ENCODE data around the gene DOHH. TPM values are rescaled to one million over a fixed set of nuclear protein-coding genes. Genes with fewer than 3 reads are reported as not detected.

The DOHH gene
- polyA plus RNA-seq, 1 donor (not counting 4 experiments of a cell fraction or from before 2014, with no cell fraction given), result 4.2 TPM

DNA sequence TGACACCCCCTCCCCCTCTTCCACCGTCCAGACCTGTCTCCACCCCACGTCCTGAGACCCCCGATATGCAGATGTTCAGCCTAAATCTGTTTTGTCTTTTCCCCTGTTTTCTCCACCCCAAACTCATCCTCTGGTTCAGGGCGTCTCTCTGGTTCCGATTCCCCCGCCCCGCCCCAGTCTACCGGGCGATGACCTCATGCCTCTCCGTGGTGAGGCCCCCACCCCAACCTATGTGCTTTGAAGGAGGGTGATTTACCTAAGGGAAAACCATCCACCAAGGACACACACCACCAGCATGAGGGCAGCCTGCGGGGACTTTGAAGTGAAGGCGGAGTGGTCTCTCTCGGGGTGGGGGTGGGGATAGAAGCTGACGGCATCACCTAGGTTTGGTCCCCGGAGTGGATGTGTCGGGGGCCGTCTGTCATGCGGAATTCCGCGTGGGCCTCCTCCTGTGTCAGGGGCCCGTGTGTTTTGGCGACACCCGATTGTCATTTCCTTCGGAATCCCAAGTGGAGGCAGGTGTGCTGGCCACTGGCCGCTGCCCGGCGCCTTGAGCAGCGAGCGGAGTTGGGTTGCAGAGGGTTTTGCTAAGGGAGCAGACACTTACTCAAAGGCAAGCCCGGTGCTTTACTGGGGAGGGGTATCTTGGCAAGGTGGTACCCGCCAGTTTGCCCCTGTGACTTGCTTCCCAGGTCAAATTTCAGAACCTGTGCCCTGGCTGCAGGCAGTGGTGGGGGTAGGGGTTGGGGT, 7.1 kb upstream of the DOHH start:
- H4K20me1 ChIP-seq (ENCODE audit: control insufficient read depth, extremely low read depth, insufficient read depth, low read length), result peaks cover 18% of the 10 kb centered on the region
- peak overlapping the region; percentile 91 for H3K9ac ChIP-seq (ENCODE audit: control insufficient read depth, extremely low read depth, insufficient read depth, low read length)
- peaks cover 16 to 21% of the 10 kb centered on the region in 2 experiments for H3K36me3 ChIP-seq (ENCODE audit: control insufficient read depth in 2 of 2, extremely low read depth in 1 of 2, insufficient read depth in 2 of 2, low read length in 2 of 2)
- H3K27me3 ChIP-seq (ENCODE audit: control insufficient read depth, extremely low read depth, insufficient read depth, low read length), result no peaks in the 10 kb centered on the region
- peak overlapping the region; percentile 94 for H3K4me2 ChIP-seq (ENCODE audit: control insufficient read depth, extremely low read depth, insufficient read depth, low read depth, low read length)
- DNase-seq (ENCODE audit: low read depth, low spot score) (no peak), FAIRE-seq (no peak)
- peaks cover 25% of the 10 kb centered on the region for H3K4me1 ChIP-seq (ENCODE audit: control insufficient read depth, extremely low read depth, insufficient read depth, low read length)
- peak overlapping the region; percentile 80 to 87 (median 82) for H3K4me3 ChIP-seq (ENCODE audit: control insufficient read depth in 2 of 3, extremely low read depth in 1 of 3, insufficient read depth in 2 of 3, low read depth in 1 of 3, low read length in 3 of 3)
- H3K79me2 ChIP-seq (ENCODE audit: control insufficient read depth, insufficient read depth, low read length), result peaks cover 60% of the 10 kb centered on the region
- peak overlapping the region; percentile 4 for H2AFZ ChIP-seq (ENCODE audit: control insufficient read depth, low read length)
- dilution Hi-C loops (cut with MboI; ENCODE audit: extremely low pct_ligation_motif_present, low sequenced_read_pairs), result no loop called here
- no peaks in the 10 kb centered on the region for H3K9me3 ChIP-seq (ENCODE audit: control insufficient read depth, low read depth, low read length)
- H3K9me1 ChIP-seq (ENCODE audit: control insufficient read depth, extremely low read depth, insufficient read depth, low read length), result peaks cover 8% of the 10 kb centered on the region
- H3K27ac ChIP-seq (ENCODE audit: control insufficient read depth, insufficient read depth, low read length), result peak overlapping the region; percentile 97
- TF ChIP-seq EZH2 (IDR thresholded peaks at IDR 0.05; ENCODE audit: low read length), result no peak
- TF ChIP-seq, protein P1, sequence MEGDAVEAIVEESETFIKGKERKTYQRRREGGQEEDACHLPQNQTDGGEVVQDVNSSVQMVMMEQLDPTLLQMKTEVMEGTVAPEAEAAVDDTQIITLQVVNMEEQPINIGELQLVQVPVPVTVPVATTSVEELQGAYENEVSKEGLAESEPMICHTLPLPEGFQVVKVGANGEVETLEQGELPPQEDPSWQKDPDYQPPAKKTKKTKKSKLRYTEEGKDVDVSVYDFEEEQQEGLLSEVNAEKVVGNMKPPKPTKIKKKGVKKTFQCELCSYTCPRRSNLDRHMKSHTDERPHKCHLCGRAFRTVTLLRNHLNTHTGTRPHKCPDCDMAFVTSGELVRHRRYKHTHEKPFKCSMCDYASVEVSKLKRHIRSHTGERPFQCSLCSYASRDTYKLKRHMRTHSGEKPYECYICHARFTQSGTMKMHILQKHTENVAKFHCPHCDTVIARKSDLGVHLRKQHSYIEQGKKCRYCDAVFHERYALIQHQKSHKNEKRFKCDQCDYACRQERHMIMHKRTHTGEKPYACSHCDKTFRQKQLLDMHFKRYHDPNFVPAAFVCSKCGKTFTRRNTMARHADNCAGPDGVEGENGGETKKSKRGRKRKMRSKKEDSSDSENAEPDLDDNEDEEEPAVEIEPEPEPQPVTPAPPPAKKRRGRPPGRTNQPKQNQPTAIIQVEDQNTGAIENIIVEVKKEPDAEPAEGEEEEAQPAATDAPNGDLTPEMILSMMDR (optimal IDR thresholded peaks at IDR 0.05 in 1 of 3, IDR thresholded peaks at IDR 0.05 in 1 of 3, conservative IDR thresholded peaks at IDR 0.05 in 1 of 3; ENCODE audit: extremely low read depth in 1 of 3, insufficient read depth in 2 of 3, low read length in 3 of 3), result no peak

DNA sequence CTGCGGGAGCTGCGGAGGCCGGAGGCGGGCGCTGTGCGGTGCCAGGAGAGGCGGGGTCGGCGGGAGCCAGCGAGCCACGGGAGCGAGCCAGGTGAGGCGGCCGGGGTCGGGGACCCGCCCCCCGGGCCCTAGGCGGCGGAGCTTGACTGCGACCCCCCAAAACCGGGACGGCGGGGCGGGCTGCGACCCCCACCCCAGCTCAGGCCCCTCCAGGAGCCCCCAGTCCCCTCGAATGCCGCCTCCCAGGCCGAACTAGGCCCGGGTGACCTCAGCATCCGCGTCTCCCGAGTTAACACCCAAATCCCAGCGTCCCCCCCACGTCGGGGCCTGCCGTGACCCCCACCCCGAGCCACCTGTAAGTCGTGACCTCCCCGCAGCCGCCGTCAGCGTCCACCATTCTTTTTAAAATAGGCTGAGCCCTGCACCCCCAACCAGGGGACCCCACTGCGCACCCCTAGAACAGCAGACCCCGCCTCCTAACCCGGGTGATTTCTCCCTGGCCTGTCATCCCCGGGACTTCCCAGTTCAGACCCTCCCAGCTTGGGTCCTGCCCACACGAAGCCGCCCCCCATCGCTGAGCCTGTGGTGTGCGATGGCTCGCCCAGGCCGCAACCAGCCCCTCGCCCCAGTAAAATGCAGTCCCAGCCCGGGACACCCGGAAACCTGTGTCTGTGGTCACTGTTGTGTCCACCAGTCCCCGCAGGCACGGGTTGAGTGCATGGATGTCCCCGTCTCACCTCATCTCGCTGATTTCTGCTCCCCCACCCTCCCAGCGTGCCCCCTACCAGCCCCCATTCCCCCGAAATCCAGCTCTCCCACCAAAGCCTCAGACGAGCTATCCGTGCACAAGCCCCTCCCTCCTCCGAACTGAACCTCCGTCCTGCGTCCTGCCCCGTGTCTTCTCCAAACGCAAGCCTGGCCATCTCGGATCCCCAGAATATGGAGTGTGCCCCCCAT, 6.2 kb upstream of the DOHH start:
- peaks cover 11% of the 10 kb centered on the region for H4K20me1 ChIP-seq (ENCODE audit: control insufficient read depth, extremely low read depth, insufficient read depth, low read length)
- peaks cover 6% of the 10 kb centered on the region for H3K9me1 ChIP-seq (ENCODE audit: control insufficient read depth, extremely low read depth, insufficient read depth, low read length)
- peak overlapping the region; percentile 97 for H3K27ac ChIP-seq (ENCODE audit: control insufficient read depth, insufficient read depth, low read length)
- DNase-seq (ENCODE audit: low read depth, low spot score) (no peak), FAIRE-seq (no peak)
- H3K4me1 ChIP-seq (ENCODE audit: control insufficient read depth, extremely low read depth, insufficient read depth, low read length), result peaks cover 25% of the 10 kb centered on the region
- H3K36me3 ChIP-seq (ENCODE audit: control insufficient read depth in 2 of 2, extremely low read depth in 1 of 2, insufficient read depth in 2 of 2, low read length in 2 of 2), result peaks cover 10 to 14% of the 10 kb centered on the region in 2 experiments
- peaks cover 51% of the 10 kb centered on the region for H3K79me2 ChIP-seq (ENCODE audit: control insufficient read depth, insufficient read depth, low read length)
- dilution Hi-C loops (cut with MboI; ENCODE audit: extremely low pct_ligation_motif_present, low sequenced_read_pairs), result no loop called here
- H3K9me3 ChIP-seq (ENCODE audit: control insufficient read depth, low read depth, low read length), result no peaks in the 10 kb centered on the region
- peak overlapping the region; percentile 91 for H3K9ac ChIP-seq (ENCODE audit: control insufficient read depth, extremely low read depth, insufficient read depth, low read length)
- TF ChIP-seq, protein P1 (optimal IDR thresholded peaks at IDR 0.05 in 1 of 3, IDR thresholded peaks at IDR 0.05 in 1 of 3, conservative IDR thresholded peaks at IDR 0.05 in 1 of 3; ENCODE audit: extremely low read depth in 1 of 3, insufficient read depth in 2 of 3, low read length in 3 of 3), result no peak
- TF ChIP-seq EZH2 (IDR thresholded peaks at IDR 0.05; ENCODE audit: low read length), result no peak
- H3K4me3 ChIP-seq (ENCODE audit: control insufficient read depth in 2 of 3, extremely low read depth in 1 of 3, insufficient read depth in 2 of 3, low read depth in 1 of 3, low read length in 3 of 3), result peak overlapping the region; percentile 80 to 87 (median 82)
- peak overlapping the region; percentile 94 for H3K4me2 ChIP-seq (ENCODE audit: control insufficient read depth, extremely low read depth, insufficient read depth, low read depth, low read length)
- peak overlapping the region; percentile 4 for H2AFZ ChIP-seq (ENCODE audit: control insufficient read depth, low read length)
- H3K27me3 ChIP-seq (ENCODE audit: control insufficient read depth, extremely low read depth, insufficient read depth, low read length), result no peaks in the 10 kb centered on the region

Measured in keratinocyte (primary cell).